ENCODE measurements around the gene FOXB2.

FOXB2 gene

DNA sequence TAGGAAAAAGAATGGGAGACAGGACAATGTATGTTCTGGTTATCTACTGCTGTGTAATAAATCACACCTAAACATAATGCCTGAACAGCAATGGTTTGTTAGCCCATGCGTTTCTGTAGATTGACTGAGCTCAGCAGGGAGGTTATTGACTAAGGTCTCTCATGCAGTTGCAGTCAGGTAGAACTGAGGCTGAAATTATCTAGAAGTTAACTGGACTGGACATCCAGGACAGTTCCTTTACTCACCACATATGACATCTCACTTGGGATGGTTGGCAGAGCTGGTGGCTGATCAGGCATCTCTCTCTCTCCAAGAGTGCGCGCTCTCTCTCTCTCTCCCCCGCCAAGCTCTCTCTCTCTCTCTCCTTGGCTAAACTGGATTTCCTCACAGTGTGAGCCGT is 8.9 kb upstream of the FOXB2 start:
- DNase-seq (ENCODE audit: low read depth), result no peak
- no peak overlapping the region for H3K4me3 ChIP-seq (ENCODE audit: control insufficient read depth, low read depth, low read length)
- TF ChIP-seq, protein P1, sequence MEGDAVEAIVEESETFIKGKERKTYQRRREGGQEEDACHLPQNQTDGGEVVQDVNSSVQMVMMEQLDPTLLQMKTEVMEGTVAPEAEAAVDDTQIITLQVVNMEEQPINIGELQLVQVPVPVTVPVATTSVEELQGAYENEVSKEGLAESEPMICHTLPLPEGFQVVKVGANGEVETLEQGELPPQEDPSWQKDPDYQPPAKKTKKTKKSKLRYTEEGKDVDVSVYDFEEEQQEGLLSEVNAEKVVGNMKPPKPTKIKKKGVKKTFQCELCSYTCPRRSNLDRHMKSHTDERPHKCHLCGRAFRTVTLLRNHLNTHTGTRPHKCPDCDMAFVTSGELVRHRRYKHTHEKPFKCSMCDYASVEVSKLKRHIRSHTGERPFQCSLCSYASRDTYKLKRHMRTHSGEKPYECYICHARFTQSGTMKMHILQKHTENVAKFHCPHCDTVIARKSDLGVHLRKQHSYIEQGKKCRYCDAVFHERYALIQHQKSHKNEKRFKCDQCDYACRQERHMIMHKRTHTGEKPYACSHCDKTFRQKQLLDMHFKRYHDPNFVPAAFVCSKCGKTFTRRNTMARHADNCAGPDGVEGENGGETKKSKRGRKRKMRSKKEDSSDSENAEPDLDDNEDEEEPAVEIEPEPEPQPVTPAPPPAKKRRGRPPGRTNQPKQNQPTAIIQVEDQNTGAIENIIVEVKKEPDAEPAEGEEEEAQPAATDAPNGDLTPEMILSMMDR (IDR thresholded peaks at IDR 0.05; ENCODE audit: control insufficient read depth, insufficient read depth, low read depth, low read length, missing control alignments), result no peak

DNA sequence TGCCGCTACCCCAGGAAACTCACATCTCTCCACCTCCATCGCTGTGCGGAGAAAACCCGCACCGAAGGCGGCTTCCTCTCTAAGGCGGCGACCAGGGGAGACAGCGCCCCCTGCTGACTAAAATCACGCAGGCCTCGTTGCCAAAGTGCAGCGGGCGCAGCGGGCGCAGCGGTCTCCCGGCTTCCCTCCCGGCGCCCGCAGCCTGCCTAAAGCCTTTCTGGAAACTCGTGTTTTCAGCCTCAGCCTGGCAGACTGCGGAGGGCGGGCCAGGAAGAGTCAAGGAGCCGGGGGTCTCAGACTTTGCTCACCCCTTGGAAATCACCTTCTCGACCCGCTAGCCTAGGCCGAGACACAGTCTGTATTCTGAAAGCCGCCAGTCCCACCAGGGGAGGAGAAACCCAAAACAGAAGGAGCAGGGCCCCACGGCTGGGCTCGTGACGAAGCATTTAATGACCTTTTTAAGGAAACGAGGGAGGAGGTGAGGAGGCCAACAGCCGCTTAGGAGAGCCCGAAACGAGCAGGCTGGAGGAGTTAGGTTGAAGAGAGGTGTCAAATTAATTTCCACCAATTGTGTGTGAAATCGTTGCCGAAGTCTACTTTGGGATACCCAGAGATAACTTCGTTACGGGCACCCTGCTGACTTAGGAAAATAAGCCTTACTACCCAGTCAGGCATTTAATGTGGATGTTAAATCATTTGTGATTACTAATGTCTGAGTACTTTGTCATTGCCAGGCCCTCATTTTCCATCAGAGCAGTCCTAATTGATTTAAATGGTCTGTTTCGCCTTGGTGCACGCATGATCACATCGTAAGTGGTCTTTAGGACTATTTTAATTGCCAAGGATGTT is 7.3 kb upstream of the FOXB2 start:
- H3K4me3 ChIP-seq (ENCODE audit: control insufficient read depth, low read depth, low read length), result no peak overlapping the region

GRCh38 chr9:77013206-77013931 is 6.1 kb upstream of the FOXB2 start:
- H3K4me3 ChIP-seq (ENCODE audit: control insufficient read depth, low read depth, low read length), result no peak overlapping the region
- TF ChIP-seq, protein P1 (IDR thresholded peaks at IDR 0.05; ENCODE audit: control insufficient read depth, insufficient read depth, low read depth, low read length, missing control alignments), result no peak
- no peak for DNase-seq (ENCODE audit: low read depth)

More for the DNA sequence above, 7.3 kb upstream of the FOXB2 start:
- TF ChIP-seq, protein P1 (IDR thresholded peaks at IDR 0.05; ENCODE audit: control insufficient read depth, insufficient read depth, low read depth, low read length, missing control alignments), result peak; percentile 81
- DNase-seq (ENCODE audit: low read depth), result no peak

GRCh38 chr9:77013932-77014596 is 5.4 kb upstream of the FOXB2 start:
- no peak overlapping the region for H3K4me3 ChIP-seq (ENCODE audit: control insufficient read depth, low read depth, low read length)
- no peak for DNase-seq (ENCODE audit: low read depth)
- TF ChIP-seq, protein P1 (IDR thresholded peaks at IDR 0.05; ENCODE audit: control insufficient read depth, insufficient read depth, low read depth, low read length, missing control alignments), result no peak

- H3K4me3 ChIP-seq (ENCODE audit: control insufficient read depth, low read depth, low read length), result no peak overlapping the region
- TF ChIP-seq, protein P1 (IDR thresholded peaks at IDR 0.05; ENCODE audit: control insufficient read depth, insufficient read depth, low read depth, low read length, missing control alignments), result peak; percentile 27
- DNase-seq (ENCODE audit: low read depth), result no peak
Measured at GRCh38 chr9:77014597-77015263, 4.7 kb upstream of the FOXB2 start.
